GM18498 (cell line): Measurements from ENCODE around the gene CLSTN2.

ENCODE experiments used
- ATAC-seq: cut with Tn5 transposase; IDR thresholded peaks from one replicate; pipeline ENCODE4 v1.9.1; 2021; ENCODE audit warnings: mild to moderate bottlenecking, moderate library complexity; ENCODE audit not compliant: unreplicated experiment

Gene CLSTN2

GRCh38 chr3:140223631-140224030 is 288.6 kb downstream of the CLSTN2 start:
- no peak for ATAC-seq

DNA sequence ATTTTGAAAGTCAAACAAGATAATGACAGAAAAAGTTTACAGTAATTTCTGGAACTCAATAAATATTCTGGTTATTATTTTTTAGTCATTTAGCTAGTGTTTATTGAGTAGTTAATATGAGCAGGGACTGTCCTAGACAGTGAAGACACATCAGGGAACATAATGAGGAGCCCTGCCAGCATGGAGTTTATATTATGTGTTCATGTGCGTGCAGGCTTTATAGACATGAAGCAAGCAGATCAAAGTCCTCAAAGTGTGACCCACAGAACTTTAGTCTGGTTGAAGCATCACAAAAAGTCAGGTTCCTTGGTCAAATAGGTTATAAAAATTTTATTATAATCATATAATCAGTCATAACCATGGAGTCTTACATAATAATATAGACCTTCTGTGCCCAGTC is 289.3 kb downstream of the CLSTN2 start:
- ATAC-seq, result no peak

DNA sequence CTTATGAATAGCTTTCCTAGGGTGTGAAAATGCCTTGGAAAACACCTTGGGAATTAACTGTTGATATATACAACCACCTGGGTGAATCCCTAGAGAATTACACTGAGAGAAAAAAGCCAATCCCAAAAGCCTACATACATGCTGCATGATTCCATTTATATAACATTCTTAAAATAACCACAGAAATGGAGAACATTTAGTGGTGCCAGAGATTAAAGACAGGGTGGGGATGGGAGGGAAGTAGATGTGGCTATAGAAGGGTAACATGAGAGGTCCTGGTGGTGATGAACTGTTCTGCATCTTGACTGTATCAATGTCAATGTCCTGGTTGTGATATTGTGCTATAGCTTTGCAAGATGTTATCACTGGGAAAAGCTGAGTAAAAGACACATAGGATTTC is 291.0 kb downstream of the CLSTN2 start:
- no peak for ATAC-seq

DNA sequence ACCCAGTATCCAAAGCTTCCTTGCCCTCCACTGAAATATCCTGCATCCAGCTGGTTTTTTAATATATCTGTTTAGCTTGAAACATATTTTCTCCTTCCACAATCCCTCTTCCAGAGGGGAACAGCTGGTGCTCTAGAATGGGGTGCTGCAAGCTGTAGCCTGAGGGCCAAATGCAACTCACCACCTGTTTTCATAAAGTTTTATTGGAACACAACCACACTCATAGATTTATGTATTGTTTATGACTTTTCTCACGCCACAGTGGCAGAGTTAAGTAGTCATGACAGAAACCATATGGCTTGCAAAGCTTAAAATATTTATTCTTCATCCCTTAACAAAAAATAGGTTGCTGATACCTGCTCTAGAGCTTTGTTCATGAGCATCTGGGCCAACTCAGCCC is 298.7 kb downstream of the CLSTN2 start:
- ATAC-seq, result no peak

DNA sequence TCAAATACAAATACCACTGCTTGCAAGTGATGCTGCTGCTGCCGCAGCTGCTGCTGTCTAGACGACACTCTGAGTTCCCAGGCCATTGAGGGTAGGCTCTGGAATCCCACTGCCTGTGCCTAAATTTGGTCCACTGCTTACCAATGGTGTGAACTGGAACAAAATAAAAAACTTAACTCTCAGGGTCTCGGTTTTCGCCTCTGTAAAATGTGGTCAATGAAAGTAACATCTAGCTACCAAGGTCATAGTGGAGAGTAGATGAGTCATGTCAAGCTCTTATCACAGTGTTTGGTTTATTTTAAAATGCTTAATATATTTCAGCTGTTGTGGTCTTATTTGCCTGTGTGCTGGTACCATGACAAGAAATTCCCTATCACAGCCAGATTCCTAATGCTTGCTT is 299.3 kb downstream of the CLSTN2 start:
- no peak for ATAC-seq

GRCh38 chr3:140236836-140237501 is 302.0 kb downstream of the CLSTN2 start:
- no peak for ATAC-seq

DNA sequence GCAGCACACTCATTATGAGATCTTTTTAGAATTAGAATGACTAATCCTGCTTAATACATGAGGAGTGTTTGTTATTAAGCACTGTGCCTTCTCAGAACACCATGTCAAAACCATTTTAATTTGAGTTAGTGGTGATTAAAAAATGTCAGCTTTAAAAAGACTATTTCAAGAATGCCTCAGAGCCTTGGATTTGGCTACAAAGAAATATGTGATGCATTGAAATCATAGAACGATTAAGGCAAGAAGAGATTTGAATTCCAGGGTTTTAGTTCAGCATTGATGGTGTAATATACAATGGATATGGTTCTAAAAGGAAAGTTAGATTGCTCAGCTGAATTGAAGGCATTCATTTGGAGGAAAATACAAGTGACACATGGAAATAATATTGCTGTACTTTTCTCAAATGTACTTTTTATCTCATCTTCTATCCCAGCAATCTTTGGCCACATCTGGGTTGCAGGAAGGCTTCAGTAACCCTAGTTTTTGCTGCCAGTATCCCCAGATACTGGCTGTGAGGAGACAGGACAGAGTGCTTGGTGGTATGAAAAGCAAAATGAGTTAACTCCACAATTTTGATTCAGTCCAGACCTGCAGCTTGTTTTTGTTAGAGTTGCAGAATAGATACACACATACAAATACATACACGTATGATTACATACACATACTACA is 303.8 kb downstream of the CLSTN2 start:
- ATAC-seq, result no peak

DNA sequence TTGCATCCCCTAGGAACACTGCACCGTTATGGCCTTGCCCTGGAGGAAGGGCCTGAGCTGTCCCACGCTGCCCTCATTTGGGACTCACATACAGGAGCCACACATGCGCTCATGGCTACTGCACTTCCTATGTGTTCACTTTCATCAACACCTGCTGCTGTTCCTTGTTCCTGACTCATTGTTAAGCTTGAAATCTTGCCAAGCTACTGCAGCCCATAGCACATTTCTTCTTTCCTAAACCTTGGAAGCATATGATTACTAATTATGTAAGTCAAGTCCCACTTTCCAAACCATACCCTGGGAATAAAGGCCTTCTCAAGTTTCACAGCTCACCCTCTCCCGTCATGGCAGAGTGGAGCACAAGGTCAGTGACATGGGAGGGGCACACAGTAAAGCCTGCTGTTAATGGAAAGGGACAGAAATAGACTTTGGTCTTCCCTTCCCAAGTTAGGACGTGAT is 307.9 kb downstream of the CLSTN2 start:
- ATAC-seq, result no peak

DNA sequence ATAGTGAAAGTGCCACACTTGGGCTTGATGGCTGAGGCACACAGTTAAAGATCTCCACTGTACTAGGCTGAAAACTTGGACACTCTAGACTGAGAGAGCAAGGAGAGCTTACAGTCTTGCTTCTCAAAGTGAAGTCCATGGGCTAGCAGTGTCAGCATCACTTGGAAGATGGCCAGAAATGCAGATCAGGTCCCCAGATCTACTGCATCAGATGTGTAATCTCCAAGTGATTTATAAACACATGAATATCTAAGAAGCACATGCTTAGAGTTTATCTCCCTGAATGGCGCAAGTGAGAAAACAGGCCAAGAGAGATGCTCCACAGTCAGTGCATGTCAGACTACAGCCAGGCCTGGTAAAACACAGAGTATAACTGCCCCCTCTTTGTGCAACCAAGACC is 308.6 kb downstream of the CLSTN2 start:
- ATAC-seq, result no peak

- ATAC-seq, result no peak
Measured at GRCh38 chr3:140244893-140245292, 309.9 kb downstream of the CLSTN2 start.

GRCh38 chr3:140246578-140246977 is 311.6 kb downstream of the CLSTN2 start:
- no peak for ATAC-seq

DNA sequence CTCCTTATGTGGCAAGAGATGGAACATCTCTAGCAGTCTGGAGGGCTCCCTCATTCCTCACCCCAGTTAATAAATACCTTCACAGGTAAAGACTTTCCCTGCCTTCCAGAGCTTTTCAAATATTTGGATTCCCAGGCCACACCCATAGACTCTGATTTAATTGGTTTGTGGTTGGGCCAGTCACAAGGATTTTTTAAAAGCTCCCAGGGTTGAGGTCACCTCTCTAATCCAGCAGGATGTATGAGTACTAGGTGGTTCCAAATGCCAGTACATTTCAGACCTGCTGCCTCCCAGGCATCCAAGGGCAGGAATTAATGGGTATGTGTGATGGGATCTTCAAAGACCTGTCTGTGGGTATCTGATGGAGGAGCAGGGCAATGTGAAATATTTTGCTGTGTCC is 312.8 kb downstream of the CLSTN2 start:
- ATAC-seq, result no peak

DNA sequence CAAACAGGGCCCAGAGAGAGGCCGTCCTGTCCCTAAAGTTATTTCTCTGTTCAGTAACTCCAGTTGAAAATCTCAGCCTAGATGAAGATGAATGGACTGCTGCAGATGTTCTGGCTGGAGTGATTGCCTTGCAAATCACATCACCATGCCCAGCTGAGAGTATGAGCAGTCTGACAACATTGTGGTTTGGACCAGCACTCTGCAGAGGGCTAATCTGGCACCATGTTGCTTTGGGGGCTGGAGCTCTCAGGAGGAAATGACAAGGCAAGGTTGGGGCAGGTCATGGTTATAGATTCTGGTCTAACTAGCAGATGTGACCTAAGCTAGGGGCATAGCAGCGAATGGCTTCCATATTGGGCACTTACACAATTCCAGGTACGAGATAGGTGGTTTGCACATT is 314.2 kb downstream of the CLSTN2 start:
- no peak for ATAC-seq

DNA sequence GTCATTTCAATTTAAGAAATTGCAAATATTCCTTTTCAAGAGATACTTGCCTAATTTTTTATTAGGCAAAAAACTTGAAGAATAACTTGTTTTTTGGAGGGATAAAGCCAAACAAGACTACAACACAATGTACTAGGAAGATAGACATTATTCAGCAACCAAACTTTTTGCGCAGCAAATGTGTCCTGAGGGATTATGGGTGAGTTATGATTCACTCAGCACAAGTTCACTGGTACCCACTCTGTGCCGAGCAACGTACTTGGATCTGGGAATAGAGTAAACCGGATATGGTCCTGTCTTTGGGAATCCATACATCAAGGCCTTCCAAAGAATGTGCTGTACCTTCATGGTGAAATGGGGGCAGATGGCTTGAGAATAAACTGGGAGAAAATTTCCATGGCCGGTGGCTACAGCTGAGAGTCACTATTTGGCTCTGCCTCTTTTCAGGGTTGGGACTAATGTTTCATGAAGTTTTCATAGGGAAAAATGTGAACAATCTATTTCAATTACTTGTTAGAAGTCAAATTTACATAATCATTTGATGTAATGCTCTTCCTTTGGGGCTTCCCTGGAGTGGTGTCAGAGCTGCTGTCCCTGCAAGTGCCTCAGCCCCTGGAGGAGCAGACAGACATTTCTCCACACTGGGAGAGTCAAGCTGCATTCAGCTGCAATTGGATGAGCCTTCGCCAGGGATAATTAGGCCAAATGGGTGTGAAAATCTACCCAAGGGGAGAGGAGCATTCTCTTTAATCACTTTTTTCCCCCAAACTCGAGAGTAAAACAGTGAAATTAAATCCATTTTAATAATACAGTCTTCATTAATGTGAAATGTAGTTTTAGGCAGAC is 315.2 kb downstream of the CLSTN2 start:
- no peak for ATAC-seq

- ATAC-seq, result no peak
Measured at GRCh38 chr3:140250945-140251344, 316.0 kb downstream of the CLSTN2 start.

GRCh38 chr3:140251678-140252077 is 316.7 kb downstream of the CLSTN2 start:
- no peak for ATAC-seq

DNA sequence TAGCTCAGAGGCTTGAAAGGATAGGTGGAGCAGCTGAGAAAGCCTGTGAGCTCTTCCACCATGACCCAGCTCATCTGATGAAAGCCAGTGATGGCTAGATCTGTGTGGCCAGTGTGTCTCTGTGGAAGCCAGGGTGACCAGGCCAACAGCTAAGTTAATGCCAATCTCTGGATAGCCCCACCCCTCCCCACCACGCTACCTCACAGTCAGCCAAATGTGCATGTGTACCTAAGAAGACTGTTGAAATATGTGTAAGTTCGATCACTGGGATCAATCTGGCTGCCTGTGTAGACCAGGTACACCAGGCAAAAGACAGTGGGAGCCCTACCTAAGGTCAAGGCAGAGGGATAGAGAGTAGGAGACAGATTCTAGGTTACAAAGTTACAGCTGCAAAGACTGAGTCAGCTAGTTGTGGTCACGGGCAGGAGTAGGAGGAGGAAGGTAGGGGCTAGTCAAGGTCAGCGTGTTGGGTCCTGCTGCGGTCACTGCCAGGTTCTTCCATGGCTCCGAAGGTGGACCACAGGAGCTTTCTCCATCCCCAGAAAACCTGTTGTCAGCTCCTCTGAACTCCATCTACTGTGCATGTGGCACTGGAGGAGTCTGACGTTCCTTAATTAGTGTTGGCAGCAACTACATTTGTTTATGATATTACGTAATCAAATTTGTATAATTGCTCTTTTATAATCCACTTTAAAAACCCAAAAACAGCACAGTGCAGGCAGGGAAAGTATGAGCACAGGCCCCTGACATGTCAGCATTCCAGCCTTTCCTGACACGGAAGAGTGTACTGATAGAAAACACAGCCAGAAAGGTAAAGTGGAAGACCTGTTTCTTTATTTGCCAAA is 318.0 kb downstream of the CLSTN2 start:
- no peak for ATAC-seq

GRCh38 chr3:140258222-140258724 is 323.3 kb downstream of the CLSTN2 start:
- no peak for ATAC-seq

DNA sequence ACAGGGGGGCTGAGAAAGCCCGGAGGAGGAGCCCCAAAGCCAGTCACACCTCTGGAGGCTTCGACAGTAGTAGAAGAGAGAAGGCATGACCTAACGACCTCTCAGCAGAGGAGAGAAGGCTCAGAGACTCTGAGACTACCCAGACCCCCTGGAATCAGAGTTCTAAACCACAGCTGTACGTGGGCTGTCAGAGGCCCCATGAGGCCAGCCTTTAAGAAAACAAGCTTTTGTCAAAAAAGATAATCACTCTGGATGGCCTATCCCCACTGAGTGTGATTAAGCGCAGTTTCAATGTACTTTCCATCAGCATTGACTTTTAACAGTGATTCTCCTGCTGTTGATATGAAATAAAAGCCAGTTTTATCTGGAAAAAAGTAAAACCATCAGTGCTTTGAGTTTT is 330.3 kb downstream of the CLSTN2 start:
- no peak for ATAC-seq

- no peak for ATAC-seq
Measured at GRCh38 chr3:140268103-140268502, 333.1 kb downstream of the CLSTN2 start.

GRCh38 chr3:140268610-140269009 is 333.6 kb downstream of the CLSTN2 start:
- ATAC-seq, result no peak
